Panc1 (cell line): ENCODE measurements around the gene TNRC18.
"Not testable (repeated sequence)": the region's sequence is repeated elsewhere in the genome, so short reads cannot be mapped to it uniquely, and the experiment has no call there.

Experiments used
- POLR2AphosphoS5 ChIP-seq: IDR thresholded peaks from 2 replicates; pipeline ENCODE4 v1.6.1; 2012; ENCODE audit warnings: mild to moderate bottlenecking, low read depth, low read length, moderate library complexity
- TF ChIP-seq, protein P1 (sequence below): fragments of 450-650 bp; IDR thresholded peaks from 2 replicates; pipeline ENCODE4 v1.5.1; 2017; ENCODE audit warnings: mild to moderate bottlenecking
- TF ChIP-seq, protein P2 (sequence below), 2 experiments: IDR thresholded peaks; 2 replicates each; pipeline ENCODE4 v1.6.1; 2011 to 2012; ENCODE audit warnings: low read depth in 2 of 2, control low read depth in 1 of 2, low read length in 1 of 2, mild to moderate bottlenecking in 1 of 2, moderate library complexity in 1 of 2; ENCODE audit not compliant: insufficient read depth in 1 of 2

DNA sequence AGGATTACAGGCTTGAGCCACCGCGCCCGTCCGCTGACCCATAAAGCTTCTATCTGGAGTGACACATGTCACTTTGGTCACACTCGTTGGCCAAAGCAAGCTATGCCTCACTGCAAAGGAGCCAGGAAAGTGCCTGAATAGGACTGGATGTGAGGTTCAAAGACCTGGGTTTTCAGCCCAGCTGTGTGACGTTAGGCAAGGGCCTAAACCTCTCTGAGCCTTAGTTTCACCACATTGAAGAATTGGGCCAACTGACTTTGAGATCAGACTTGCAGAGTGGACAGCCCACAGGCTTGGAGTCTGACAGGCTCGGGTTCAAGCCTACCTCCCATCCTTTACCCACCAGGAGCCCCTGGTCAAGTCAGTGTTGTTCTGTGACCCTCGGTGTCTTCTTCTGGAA, 135.1 kb downstream of the TNRC18 start:
- not testable (repeated sequence) for TF ChIP-seq POLR2AphosphoS5
- TF ChIP-seq, protein P1, sequence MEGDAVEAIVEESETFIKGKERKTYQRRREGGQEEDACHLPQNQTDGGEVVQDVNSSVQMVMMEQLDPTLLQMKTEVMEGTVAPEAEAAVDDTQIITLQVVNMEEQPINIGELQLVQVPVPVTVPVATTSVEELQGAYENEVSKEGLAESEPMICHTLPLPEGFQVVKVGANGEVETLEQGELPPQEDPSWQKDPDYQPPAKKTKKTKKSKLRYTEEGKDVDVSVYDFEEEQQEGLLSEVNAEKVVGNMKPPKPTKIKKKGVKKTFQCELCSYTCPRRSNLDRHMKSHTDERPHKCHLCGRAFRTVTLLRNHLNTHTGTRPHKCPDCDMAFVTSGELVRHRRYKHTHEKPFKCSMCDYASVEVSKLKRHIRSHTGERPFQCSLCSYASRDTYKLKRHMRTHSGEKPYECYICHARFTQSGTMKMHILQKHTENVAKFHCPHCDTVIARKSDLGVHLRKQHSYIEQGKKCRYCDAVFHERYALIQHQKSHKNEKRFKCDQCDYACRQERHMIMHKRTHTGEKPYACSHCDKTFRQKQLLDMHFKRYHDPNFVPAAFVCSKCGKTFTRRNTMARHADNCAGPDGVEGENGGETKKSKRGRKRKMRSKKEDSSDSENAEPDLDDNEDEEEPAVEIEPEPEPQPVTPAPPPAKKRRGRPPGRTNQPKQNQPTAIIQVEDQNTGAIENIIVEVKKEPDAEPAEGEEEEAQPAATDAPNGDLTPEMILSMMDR: not testable (repeated sequence)
- TF ChIP-seq, protein P2, sequence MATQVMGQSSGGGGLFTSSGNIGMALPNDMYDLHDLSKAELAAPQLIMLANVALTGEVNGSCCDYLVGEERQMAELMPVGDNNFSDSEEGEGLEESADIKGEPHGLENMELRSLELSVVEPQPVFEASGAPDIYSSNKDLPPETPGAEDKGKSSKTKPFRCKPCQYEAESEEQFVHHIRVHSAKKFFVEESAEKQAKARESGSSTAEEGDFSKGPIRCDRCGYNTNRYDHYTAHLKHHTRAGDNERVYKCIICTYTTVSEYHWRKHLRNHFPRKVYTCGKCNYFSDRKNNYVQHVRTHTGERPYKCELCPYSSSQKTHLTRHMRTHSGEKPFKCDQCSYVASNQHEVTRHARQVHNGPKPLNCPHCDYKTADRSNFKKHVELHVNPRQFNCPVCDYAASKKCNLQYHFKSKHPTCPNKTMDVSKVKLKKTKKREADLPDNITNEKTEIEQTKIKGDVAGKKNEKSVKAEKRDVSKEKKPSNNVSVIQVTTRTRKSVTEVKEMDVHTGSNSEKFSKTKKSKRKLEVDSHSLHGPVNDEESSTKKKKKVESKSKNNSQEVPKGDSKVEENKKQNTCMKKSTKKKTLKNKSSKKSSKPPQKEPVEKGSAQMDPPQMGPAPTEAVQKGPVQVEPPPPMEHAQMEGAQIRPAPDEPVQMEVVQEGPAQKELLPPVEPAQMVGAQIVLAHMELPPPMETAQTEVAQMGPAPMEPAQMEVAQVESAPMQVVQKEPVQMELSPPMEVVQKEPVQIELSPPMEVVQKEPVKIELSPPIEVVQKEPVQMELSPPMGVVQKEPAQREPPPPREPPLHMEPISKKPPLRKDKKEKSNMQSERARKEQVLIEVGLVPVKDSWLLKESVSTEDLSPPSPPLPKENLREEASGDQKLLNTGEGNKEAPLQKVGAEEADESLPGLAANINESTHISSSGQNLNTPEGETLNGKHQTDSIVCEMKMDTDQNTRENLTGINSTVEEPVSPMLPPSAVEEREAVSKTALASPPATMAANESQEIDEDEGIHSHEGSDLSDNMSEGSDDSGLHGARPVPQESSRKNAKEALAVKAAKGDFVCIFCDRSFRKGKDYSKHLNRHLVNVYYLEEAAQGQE (IDR thresholded peaks at IDR 0.05; ENCODE audit: insufficient read depth in 1 of 2, low read depth in 2 of 2, low read length in 1 of 2): not testable (repeated sequence)
